GM12878 (cell line): ENCODE results near the gene GANC. TPM values are rescaled to one million over a fixed set of nuclear protein-coding genes. Genes with fewer than 3 reads are reported as not detected.

Source experiments
- ATAC-seq: fragments of 200-7000 bp; cut with Tn5 transposase; 3 replicates; pipeline ENCODE4 v1.9.1; 2020; ENCODE audit warnings: mild to moderate bottlenecking, moderate library complexity
- BruUV-seq: library from RNA; stranded (reverse); fragments of 400-500 nt; replicated peaks from 2 replicates; lab custom pipeline; 2021; lab: Mats Ljungman, UMichigan
- CTCF ChIA-PET: fragments of 300-600 bp; sonication (Branson Sonifier 250); formaldehyde crosslinking; extraction: SDS; loops from one replicate; lab custom pipeline; 2021; ENCODE audit warnings: inconsistent platforms; lab: Yijun Ruan, JAX
- POLR2A ChIA-PET: fragments of 350-600 bp; formaldehyde crosslinking; extraction: SDS; loops from one replicate; lab custom pipeline; 2021; ENCODE audit warnings: inconsistent platforms; lab: Charles Lee
- RAD21 ChIA-PET: fragments of 300-600 bp; sonication (Branson Sonifier 250); formaldehyde crosslinking; loops from one replicate; lab custom pipeline; 2023; ENCODE audit warnings: antibody characterized with exemption; ENCODE audit not compliant: unreplicated experiment; lab: Charles Lee
- SMC1A ChIA-PET: fragments of 300-600 bp; sonication (Branson Sonifier 250); formaldehyde crosslinking; loops from one replicate; lab custom pipeline; 2023; ENCODE audit not compliant: unreplicated experiment, uncharacterized antibody; lab: Charles Lee
- DNase-seq: peaks from one replicate; pipeline ENCODE4 v3.0.0-alpha.2; 2011; ENCODE audit warnings: low read depth, low spot score
- FAIRE-seq: peaks from 3 replicates; lab custom pipeline; 2011; peaks lifted over from hg19 to GRCh38; lab: Jason Lieb, UNC
- H2AFZ ChIP-seq: 2 replicates; pipeline ENCODE4 v1.6.0; 2011; ENCODE audit warnings: low read depth, low read length, control low read depth; ENCODE audit not compliant: control insufficient read depth
- H3K27ac ChIP-seq: 2 replicates; pipeline ENCODE4 v1.5.1; 2011; ENCODE audit warnings: control low read depth; ENCODE audit not compliant: control insufficient read depth, insufficient read depth
- H3K27me3 ChIP-seq, 2 experiments: replicated peaks in 1 of 2; 2 replicates each; pipeline versions ENCODE4 v1.6.0 to v1.6.1; 2011; ENCODE audit warnings: low read length in 1 of 2; ENCODE audit not compliant: control insufficient read depth in 2 of 2, insufficient read depth in 2 of 2
- H3K36me3 ChIP-seq, 2 experiments: 2 replicates each; pipeline ENCODE4 v1.5.1; 2011; ENCODE audit warnings: low read length in 1 of 2; ENCODE audit not compliant: control insufficient read depth in 2 of 2, insufficient read depth in 2 of 2
- H3K4me1 ChIP-seq: 2 replicates; pipeline ENCODE4 v1.6.1; 2011; ENCODE audit warnings: mild to moderate bottlenecking, low read length, moderate library complexity, mixed read lengths; ENCODE audit not compliant: control insufficient read depth, insufficient read depth
- H3K4me2 ChIP-seq: 2 replicates; pipeline ENCODE4 v1.6.0; 2011; ENCODE audit warnings: control low read depth; ENCODE audit not compliant: control insufficient read depth, insufficient read depth
- H3K4me3 ChIP-seq: fragments of 200-600 bp; sonication (generic); 2 replicates; pipeline ENCODE4 v1.5.1; 2016
- H3K79me2 ChIP-seq: 2 replicates; pipeline ENCODE4 v1.6.0; 2011; ENCODE audit warnings: low read length; ENCODE audit not compliant: control insufficient read depth, insufficient read depth
- H3K9ac ChIP-seq: 2 replicates; pipeline ENCODE4 v1.8.0; 2011; ENCODE audit warnings: low read length, control low read depth, mixed read lengths; ENCODE audit not compliant: control insufficient read depth, insufficient read depth
- H3K9me3 ChIP-seq: replicated peaks from 3 replicates; pipeline ENCODE4 v1.5.1; 2011; ENCODE audit warnings: mild to moderate bottlenecking, low read length; ENCODE audit not compliant: control insufficient read depth, insufficient read depth
- H4K20me1 ChIP-seq: 2 replicates; pipeline ENCODE4 v1.6.0; 2011; ENCODE audit not compliant: control insufficient read depth, insufficient read depth
- BACH1 ChIP-seq: fragments of 450-650 bp; IDR thresholded peaks from 2 replicates; pipeline ENCODE4 v1.6.1; 2017; ENCODE audit warnings: mild to moderate bottlenecking, borderline replicate concordance
- BRCA1 ChIP-seq: IDR thresholded peaks from 2 replicates; pipeline ENCODE4 v1.6.1; 2011; ENCODE audit warnings: low read depth, low read length, improper control_type of control experiment
- CHD2 ChIP-seq: IDR thresholded peaks from 2 replicates; pipeline ENCODE4 v1.6.1; 2011; ENCODE audit warnings: low read depth, low read length, improper control_type of control experiment, borderline replicate concordance
- GATAD2B ChIP-seq: fragments of 450-650 bp; conservative IDR thresholded peaks from 2 replicates; pipeline ENCODE4 v1.6.1; 2017; ENCODE audit warnings: low read depth, mild to moderate bottlenecking, moderate library complexity
- POLR2AphosphoS2 ChIP-seq: IDR thresholded peaks from 2 replicates; pipeline ENCODE4 v1.6.1; 2011; ENCODE audit warnings: low read depth, mild to moderate bottlenecking, low read length, improper control_type of control experiment, moderate library complexity
- RAD21 ChIP-seq: IDR thresholded peaks from 2 replicates; pipeline ENCODE4 v1.6.1; 2011; ENCODE audit warnings: mild to moderate bottlenecking, low read depth, low read length, moderate library complexity; ENCODE audit not compliant: insufficient read depth
- SREBF2 ChIP-seq: IDR thresholded peaks from 2 replicates; pipeline ENCODE4 v1.6.1; 2012; ENCODE audit warnings: mild to moderate bottlenecking, low read length
- SRF ChIP-seq, 2 experiments: IDR thresholded peaks; 2 replicates each; pipeline ENCODE4 v1.6.1; 2011; ENCODE audit warnings: low read depth in 2 of 2, low read length in 2 of 2, mild to moderate bottlenecking in 1 of 2, moderate library complexity in 1 of 2
- ZNF24 ChIP-seq: fragments of 450-650 bp; IDR thresholded peaks from 2 replicates; pipeline ENCODE4 v1.6.1; 2017; ENCODE audit warnings: antibody characterized with exemption, mild to moderate bottlenecking
- WGBS: methylation state at CpG from one replicate; pipeline ENCODE4 v1.1.6; 2016; ENCODE audit warnings: low lambda C conversion rate; ENCODE audit not compliant: insufficient replicate concordance, insufficient coverage; ENCODE audit errors: missing lambda C conversion rate; 5-methylcytosine and 5-hydroxymethylcytosine counted together
- in situ Hi-C: fragments of 300-500 bp; cut with MboI; formaldehyde crosslinking; loops from 9 replicates; pipeline ENCODE4 v1.14.3; 2018; ENCODE audit warnings: mixed read lengths
- intact Hi-C: fragments of 100-400 bp; cut with micrococcal nuclease; formaldehyde crosslinking; loops from one replicate; pipeline ENCODE4 v1.14.2; 2022; ENCODE audit not compliant: unreplicated experiment
- polyA plus RNA-seq, 11 experiments: library from polyadenylated mRNA; depleted of rRNA in 4 of 11; unstranded in 6 of 11; stranded (reverse) in 5 of 11; fragments of >200 nt; fragmentation: Nextera tagmentation in 4 of 11; fragmentation: Illumina TruSeq in 1 of 11; extraction: Ambion mirVana in 4 of 11; extraction: Trizol in 1 of 11; gene quantifications; 1 replicate in 1 of 11; 2 replicates in 10 of 11; pipeline versions ENCODE4 v1.2.1 to v1.2.3, GENCODE V29; 2011 to 2016; ENCODE audit warnings: inconsistent platforms in 2 of 11, missing spikeins in 2 of 11, low read depth in 1 of 11
- total RNA-seq, 4 experiments: library from RNA; depleted of rRNA in 3 of 4; stranded (reverse); fragments of >200 nt in 3 of 4; fragmentation: Illumina TruSeq in 1 of 4; extraction: Trizol in 1 of 4; gene quantifications; 2 replicates each; pipeline versions ENCODE4 v1.2.1 to v1.2.3, GENCODE V29; 2013 to 2021
- TF ChIP-seq, protein P1 (sequence below): IDR thresholded peaks from 2 replicates; pipeline ENCODE4 v1.6.1; 2012; ENCODE audit warnings: mild to moderate bottlenecking, low read depth, low read length
- TF ChIP-seq, protein P2 (sequence below): IDR thresholded peaks from 2 replicates; pipeline ENCODE4 v1.6.1; 2011; ENCODE audit warnings: borderline replicate concordance, low read depth, mild to moderate bottlenecking, moderate library complexity, low read length; ENCODE audit not compliant: insufficient read depth, poor library complexity, severe bottlenecking
- TF ChIP-seq, protein P3 (sequence below): IDR thresholded peaks from 2 replicates; pipeline ENCODE4 v1.6.1; 2011; ENCODE audit warnings: mild to moderate bottlenecking, low read depth, low read length, moderate library complexity; ENCODE audit not compliant: insufficient replicate concordance
- TF ChIP-seq, protein P4 (sequence below): fragments of 450-650 bp; IDR thresholded peaks from 2 replicates; pipeline ENCODE4 v1.6.1; 2018; ENCODE audit warnings: mild to moderate bottlenecking, low read depth, moderate library complexity; ENCODE audit not compliant: partially characterized antibody

Gene GANC
- total and polyA plus RNA-seq, 10 of the 15 experiments (the other 5 are each of a cell fraction or from before 2014, with no cell fraction given): 11.3 to 35.3 (median 23.0) TPM

DNA sequence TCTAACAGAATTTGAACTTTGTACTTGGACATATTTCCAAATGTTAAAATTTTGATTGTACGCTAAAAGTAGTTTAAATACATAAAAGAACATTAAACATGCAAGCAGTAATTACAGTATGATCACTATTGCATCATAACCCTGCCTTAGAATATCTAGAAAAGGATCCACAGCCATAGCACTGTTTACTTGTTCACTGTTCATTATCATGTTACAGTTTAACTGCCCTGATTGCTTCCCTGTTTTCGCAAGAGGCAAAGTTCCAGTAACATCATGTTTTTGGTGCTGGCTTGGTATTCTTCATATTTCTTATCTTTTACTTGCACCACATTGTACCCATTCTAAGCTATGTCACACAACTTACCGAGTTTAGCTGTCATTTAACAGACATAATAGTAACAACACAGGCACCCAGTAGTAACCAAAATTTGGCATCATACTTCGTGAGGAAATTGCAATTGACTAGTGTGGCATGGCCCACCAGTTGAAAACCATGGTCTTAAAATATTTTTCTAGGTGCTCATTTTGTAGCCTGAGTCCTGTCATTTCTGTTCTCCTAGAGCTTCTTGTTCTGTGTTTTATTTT, 13.5 kb downstream of the GANC start:
- H3K9ac ChIP-seq: no peak overlapping the region
- H3K9me3 ChIP-seq: no peaks in the 10 kb centered on the region
- no peak overlapping the region for H2AFZ ChIP-seq
- no peak overlapping the region for H3K4me3 ChIP-seq
- POLR2A ChIA-PET: interaction anchor here (0.5 kb wide), 1 partner anchor 146 kb away, joined by 3 read pairs; no protein-coding TSS in a partner anchor
- no peaks in the 10 kb centered on the region for H3K79me2 ChIP-seq
- H3K4me1 ChIP-seq: no peaks in the 10 kb centered on the region
- FAIRE-seq: no peak
- H3K4me2 ChIP-seq: no peak overlapping the region
- no TSS peak for BruUV-seq
- H4K20me1 ChIP-seq: no peaks in the 10 kb centered on the region
- DNase-seq: no peak
- H3K27ac ChIP-seq: no peak overlapping the region
- no peaks in the 10 kb centered on the region for H3K27me3 ChIP-seq
- ATAC-seq: no peak
- intact Hi-C loops (no loop called here), in situ Hi-C loops (no loop called here)
- RAD21 ChIA-PET: no interaction called here
- SMC1A ChIA-PET: no interaction called here
- CTCF ChIA-PET: interaction anchor here (1.1 kb wide), 1 partner anchor 591 kb away, joined by 3 read pairs; no protein-coding TSS in a partner anchor
- WGBS: 99% methylated on average over 4 of the region's 4 CpGs
- H3K36me3 ChIP-seq: peaks cover 0 to 5% of the 10 kb centered on the region in 2 experiments; a peak in 1 of 4 replicates
- TF ChIP-seq BACH1 (no peak), CHD2 (no peak), GATAD2B (no peak), BRCA1 (no peak), SREBF2 (no peak), RAD21 (no peak), POLR2AphosphoS2 (no peak), SRF (IDR thresholded peaks at IDR 0.05; ENCODE audit: low read depth in 2 of 2, low read length in 2 of 2) (no peak), ZNF24 (no peak)
- TF ChIP-seq, protein P1, sequence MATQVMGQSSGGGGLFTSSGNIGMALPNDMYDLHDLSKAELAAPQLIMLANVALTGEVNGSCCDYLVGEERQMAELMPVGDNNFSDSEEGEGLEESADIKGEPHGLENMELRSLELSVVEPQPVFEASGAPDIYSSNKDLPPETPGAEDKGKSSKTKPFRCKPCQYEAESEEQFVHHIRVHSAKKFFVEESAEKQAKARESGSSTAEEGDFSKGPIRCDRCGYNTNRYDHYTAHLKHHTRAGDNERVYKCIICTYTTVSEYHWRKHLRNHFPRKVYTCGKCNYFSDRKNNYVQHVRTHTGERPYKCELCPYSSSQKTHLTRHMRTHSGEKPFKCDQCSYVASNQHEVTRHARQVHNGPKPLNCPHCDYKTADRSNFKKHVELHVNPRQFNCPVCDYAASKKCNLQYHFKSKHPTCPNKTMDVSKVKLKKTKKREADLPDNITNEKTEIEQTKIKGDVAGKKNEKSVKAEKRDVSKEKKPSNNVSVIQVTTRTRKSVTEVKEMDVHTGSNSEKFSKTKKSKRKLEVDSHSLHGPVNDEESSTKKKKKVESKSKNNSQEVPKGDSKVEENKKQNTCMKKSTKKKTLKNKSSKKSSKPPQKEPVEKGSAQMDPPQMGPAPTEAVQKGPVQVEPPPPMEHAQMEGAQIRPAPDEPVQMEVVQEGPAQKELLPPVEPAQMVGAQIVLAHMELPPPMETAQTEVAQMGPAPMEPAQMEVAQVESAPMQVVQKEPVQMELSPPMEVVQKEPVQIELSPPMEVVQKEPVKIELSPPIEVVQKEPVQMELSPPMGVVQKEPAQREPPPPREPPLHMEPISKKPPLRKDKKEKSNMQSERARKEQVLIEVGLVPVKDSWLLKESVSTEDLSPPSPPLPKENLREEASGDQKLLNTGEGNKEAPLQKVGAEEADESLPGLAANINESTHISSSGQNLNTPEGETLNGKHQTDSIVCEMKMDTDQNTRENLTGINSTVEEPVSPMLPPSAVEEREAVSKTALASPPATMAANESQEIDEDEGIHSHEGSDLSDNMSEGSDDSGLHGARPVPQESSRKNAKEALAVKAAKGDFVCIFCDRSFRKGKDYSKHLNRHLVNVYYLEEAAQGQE: no peak
- TF ChIP-seq, protein P2, sequence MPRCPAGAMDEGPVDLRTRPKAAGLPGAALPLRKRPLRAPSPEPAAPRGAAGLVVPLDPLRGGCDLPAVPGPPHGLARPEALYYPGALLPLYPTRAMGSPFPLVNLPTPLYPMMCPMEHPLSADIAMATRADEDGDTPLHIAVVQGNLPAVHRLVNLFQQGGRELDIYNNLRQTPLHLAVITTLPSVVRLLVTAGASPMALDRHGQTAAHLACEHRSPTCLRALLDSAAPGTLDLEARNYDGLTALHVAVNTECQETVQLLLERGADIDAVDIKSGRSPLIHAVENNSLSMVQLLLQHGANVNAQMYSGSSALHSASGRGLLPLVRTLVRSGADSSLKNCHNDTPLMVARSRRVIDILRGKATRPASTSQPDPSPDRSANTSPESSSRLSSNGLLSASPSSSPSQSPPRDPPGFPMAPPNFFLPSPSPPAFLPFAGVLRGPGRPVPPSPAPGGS: no peak
- TF ChIP-seq, protein P3, sequence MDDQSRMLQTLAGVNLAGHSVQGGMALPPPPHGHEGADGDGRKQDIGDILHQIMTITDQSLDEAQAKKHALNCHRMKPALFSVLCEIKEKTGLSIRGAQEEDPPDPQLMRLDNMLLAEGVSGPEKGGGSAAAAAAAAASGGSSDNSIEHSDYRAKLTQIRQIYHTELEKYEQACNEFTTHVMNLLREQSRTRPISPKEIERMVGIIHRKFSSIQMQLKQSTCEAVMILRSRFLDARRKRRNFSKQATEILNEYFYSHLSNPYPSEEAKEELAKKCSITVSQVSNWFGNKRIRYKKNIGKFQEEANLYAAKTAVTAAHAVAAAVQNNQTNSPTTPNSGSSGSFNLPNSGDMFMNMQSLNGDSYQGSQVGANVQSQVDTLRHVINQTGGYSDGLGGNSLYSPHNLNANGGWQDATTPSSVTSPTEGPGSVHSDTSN: no peak
- TF ChIP-seq, protein P4, sequence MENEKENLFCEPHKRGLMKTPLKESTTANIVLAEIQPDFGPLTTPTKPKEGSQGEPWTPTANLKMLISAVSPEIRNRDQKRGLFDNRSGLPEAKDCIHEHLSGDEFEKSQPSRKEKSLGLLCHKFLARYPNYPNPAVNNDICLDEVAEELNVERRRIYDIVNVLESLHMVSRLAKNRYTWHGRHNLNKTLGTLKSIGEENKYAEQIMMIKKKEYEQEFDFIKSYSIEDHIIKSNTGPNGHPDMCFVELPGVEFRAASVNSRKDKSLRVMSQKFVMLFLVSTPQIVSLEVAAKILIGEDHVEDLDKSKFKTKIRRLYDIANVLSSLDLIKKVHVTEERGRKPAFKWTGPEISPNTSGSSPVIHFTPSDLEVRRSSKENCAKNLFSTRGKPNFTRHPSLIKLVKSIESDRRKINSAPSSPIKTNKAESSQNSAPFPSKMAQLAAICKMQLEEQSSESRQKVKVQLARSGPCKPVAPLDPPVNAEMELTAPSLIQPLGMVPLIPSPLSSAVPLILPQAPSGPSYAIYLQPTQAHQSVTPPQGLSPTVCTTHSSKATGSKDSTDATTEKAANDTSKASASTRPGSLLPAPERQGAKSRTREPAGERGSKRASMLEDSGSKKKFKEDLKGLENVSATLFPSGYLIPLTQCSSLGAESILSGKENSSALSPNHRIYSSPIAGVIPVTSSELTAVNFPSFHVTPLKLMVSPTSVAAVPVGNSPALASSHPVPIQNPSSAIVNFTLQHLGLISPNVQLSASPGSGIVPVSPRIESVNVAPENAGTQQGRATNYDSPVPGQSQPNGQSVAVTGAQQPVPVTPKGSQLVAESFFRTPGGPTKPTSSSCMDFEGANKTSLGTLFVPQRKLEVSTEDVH: no peak
